PFSK-1 (cell line): ENCODE data around the gene SMIM30.

Source experiments
- FOXP2 ChIP-seq: optimal IDR thresholded peaks from 2 replicates; pipeline ENCODE3; 2011; ENCODE audit warnings: borderline replicate concordance, control low read depth, inconsistent platforms; ENCODE audit not compliant: insufficient read depth; ENCODE audit errors: extremely low read length, extremely low read depth
- POLR2AphosphoS5 ChIP-seq: IDR thresholded peaks from 2 replicates; pipeline ENCODE4 v1.6.1; 2012; ENCODE audit warnings: low read depth, mild to moderate bottlenecking, control low read depth, low read length, moderate library complexity
- SIN3A ChIP-seq: IDR thresholded peaks from 2 replicates; pipeline ENCODE4 v1.6.1; 2012; ENCODE audit warnings: mild to moderate bottlenecking, low read length, moderate library complexity, borderline replicate concordance; ENCODE audit not compliant: insufficient read depth
- TAF1 ChIP-seq: IDR thresholded peaks from 2 replicates; pipeline ENCODE4 v1.6.1; 2012; ENCODE audit warnings: low read length, control low read depth, borderline replicate concordance; ENCODE audit not compliant: insufficient read depth
- TF ChIP-seq, protein P1 (sequence below), 2 experiments: IDR thresholded peaks; 2 replicates each; pipeline versions ENCODE4 v1.6.1 to v1.8.0; 2011 to 2012; ENCODE audit warnings: low read depth in 2 of 2, low read length in 2 of 2, control low read depth in 1 of 2, inconsistent platforms in 1 of 2, mild to moderate bottlenecking in 1 of 2, moderate library complexity in 1 of 2; ENCODE audit not compliant: insufficient read depth in 1 of 2

DNA sequence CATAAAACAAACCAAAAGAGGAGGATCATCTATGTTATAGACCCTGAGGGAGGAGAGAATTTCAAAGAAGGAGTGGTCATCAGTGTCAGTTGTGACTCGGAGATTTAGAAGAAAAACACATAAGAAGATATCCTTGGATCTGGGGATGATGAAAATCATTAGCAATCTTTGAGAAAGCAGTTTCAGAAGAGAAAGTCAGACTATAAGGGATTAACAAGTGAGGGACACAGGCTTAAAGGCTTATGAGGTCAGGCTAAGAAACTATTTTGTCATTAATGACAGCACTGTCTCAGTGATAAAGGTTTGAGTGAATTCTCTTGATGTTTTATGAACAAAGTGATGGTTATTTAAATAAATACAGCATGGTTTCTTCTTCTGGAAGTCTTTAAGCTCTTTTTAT, 25.6 kb downstream of the SMIM30 start:
- TF ChIP-seq POLR2AphosphoS5 (no peak), SIN3A (no peak), TAF1 (no peak), FOXP2 (no peak)
- TF ChIP-seq, protein P1, sequence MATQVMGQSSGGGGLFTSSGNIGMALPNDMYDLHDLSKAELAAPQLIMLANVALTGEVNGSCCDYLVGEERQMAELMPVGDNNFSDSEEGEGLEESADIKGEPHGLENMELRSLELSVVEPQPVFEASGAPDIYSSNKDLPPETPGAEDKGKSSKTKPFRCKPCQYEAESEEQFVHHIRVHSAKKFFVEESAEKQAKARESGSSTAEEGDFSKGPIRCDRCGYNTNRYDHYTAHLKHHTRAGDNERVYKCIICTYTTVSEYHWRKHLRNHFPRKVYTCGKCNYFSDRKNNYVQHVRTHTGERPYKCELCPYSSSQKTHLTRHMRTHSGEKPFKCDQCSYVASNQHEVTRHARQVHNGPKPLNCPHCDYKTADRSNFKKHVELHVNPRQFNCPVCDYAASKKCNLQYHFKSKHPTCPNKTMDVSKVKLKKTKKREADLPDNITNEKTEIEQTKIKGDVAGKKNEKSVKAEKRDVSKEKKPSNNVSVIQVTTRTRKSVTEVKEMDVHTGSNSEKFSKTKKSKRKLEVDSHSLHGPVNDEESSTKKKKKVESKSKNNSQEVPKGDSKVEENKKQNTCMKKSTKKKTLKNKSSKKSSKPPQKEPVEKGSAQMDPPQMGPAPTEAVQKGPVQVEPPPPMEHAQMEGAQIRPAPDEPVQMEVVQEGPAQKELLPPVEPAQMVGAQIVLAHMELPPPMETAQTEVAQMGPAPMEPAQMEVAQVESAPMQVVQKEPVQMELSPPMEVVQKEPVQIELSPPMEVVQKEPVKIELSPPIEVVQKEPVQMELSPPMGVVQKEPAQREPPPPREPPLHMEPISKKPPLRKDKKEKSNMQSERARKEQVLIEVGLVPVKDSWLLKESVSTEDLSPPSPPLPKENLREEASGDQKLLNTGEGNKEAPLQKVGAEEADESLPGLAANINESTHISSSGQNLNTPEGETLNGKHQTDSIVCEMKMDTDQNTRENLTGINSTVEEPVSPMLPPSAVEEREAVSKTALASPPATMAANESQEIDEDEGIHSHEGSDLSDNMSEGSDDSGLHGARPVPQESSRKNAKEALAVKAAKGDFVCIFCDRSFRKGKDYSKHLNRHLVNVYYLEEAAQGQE (IDR thresholded peaks at IDR 0.05; ENCODE audit: insufficient read depth in 1 of 2, low read depth in 2 of 2, low read length in 2 of 2): no peak
